DMS79 treated with DMSO at 0.1 percent for 48 hours (cell line): ENCODE data around the gene CCDC201.

Source experiments
- DNase-seq: peaks from one replicate; lab custom pipeline; 2025; lab: John Stamatoyannopoulos, UW

CCDC201 gene

DNA sequence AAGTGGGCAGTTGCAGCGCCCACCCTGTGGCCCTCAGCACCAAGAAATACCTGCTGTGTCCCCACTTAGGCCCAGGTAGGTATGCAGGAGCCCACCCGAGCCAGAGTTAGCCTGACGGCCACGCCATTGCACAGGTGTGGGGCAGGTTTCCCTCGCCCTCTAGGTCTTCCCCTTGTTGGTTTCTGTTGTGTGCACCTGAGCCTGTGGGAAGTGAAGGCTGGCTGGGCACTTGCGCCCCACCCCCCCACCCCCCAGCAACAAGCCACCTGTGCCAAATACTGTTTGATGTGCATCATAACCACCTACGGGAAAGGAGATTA lies at the start of gene CCDC201:
TSS of gene CCDC201 (minus strand) at position 48 of the 320 bp plus-strand sequence. CDS start 75 bp downstream, outside the sequence.
- DNase-seq = no peak

DNA sequence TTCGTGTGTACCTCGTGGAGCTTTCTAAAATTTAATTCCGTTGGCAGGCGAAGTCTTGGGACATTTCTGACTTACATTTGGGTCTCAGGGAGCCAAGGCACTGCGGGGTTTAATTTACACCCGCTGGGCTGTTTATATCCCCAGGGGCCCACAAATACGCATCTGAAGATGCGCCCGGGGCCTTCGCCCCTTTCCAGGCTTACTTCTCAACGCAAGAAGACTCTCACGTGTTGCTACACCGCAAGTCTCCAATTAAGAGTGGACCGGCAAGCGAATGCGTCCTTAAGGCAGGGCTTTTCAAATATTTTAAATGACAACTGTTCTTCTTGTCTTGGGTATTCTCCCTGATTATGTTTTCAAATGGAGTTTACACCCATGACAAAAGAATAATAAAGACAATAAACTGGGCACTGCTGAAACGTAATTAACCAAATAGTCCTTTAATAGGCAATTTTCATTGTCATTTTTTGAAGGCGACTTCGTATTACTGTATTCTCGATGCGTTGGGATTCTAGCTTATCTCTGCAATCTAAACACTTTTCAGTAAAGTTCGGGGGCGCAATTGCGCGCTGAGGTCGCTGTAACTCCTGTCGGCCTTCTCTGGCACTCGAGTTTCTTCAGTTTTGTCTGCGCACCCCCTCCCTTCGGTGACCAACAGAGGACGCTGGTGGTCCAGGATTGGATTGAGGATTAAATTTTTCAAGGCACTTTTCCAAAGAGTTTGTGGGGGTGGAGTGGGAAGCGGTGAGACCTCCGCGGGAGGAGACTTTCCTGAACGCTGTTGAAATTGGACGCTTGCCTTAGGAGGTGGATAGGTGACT lies 49.0 kb upstream of the CCDC201 start:
- DNase-seq = no peak

DNA sequence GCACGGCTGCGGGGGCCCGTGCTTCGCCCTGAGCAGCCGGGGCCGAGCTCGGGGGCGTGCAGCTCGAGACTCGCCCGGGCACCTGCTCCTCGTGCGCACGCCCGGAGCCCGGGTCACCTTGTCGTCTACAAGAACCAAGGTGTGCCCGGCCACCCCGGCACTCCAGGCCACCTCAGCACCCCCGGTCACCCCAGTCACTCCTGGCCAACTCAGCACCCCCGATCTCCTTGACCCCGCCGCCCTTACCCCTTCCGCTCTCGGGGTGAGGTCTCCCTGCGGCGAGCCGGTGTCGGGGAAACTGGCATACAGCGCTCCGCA lies 48.5 kb upstream of the CCDC201 start:
- peak; percentile 9 for DNase-seq

DNA sequence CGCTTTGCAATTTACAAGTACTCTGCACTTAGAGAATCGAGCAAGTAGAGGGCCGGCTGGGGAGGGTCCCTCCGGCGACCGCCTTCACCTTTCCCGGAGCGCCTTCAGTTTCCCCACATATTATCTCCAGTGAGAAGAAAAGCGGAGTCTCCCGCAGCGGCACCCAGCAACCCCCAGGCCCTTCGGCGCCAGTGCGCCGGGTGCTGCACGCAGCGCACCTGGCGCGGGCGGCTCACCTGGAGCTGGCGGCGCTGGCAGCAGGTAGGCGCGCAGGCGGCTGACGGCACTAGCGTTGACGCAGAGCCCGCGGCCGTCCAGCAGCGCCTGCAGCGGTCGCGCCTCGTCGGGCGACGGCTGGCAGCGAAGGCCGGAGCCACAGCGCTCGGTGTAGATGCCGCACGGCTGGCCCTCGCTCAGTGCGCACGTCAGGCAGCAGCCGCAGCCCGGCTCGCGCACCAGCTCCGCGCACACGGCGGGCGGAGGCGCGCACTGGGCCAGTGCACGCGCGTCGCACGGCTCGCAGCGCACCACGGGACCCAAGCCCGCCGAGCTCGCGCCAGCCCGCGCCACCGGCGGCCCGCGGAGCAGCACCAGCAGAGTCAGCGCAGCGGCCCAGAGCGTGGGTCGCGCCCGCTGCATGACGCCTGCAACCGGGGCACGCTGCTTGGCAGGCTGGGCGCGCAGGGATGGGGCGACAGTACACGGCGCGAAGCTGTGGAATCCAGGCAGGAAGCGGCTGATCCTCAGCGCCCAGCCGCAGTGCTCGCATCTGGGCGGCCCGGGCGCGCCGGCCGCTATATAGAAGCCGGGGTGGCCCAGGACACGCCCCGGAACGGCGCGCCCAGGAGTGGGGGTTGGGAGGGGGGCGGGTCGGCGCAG lies 47.9 kb upstream of the CCDC201 start, which contains the start of gene IGFBP3:
TSS of gene IGFBP3 (minus strand) at position 771 of the 879 bp plus-strand sequence. CDS start at position 639, 132 bp downstream.
- peak; percentile 42 for DNase-seq

- DNase-seq = no peak
These were observed 47.1 kb upstream of the CCDC201 start for GRCh38 chr7:45919993-45920459.

DNA sequence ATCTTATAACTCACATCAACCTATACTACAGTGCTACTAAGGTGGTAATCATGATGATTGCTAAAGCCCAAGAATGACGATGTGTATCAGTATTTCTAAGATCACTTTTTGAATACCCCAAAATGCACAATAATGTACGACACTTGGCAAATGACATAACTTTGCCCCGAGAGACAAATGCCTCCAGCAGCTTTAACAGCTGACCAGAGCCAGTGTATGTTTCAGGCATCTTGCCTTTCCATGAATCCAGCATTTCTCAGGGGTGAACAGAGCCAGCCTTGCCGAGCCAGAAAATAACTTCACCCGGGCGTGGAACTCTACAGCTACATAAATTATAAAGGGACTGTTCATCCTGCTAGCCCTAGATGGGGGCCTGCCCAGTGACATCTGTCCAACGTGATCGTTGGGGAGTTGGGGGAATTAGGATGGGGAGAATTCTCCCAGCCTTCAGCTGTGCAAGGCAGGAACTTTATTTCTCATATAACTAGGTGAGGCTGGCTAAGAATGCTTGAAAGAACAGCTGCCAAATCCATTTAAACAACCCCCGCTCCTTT lies 46.4 kb upstream of the CCDC201 start:
- DNase-seq = no peak

DNA sequence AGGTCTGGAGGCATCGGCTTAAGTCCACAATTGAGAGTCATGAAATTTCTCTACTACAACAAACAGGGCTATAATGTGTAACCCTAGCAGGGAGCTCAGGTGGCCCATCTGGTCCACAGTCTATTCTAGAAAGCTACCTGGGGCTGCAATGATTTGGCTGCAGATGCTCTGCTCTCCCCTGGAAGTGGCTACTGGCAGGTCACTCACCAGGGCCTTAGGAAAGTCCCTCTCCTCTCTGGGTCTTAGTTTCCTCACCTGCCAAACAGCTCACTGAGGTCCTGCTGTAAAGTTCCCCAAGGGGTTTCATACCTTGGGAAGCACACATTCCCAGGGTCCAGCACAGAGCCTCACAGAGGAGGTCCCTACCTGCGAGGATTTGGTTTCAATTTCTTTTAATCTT lies 45.7 kb upstream of the CCDC201 start:
- no peak for DNase-seq

DNA sequence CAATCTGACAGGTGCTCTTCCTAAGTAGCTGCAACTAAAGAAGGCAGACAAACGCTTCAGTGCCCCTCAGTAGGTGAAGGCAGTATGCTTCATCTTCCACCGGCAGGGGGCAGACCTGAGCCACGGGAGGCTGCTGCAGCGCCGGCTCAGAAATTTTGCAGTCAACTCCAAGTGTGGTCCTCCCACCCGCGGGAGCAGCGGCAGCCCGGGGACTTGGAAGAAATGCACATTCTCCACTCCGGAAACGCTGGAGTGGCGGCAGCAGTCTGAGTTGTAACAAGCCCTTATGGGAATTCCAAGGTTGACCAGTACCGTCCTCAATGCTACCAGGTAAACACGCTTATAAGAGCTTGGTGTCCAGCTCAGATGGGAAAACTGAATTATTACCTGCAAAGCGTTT lies 44.8 kb upstream of the CCDC201 start:
- DNase-seq = peak; percentile 54

DNA sequence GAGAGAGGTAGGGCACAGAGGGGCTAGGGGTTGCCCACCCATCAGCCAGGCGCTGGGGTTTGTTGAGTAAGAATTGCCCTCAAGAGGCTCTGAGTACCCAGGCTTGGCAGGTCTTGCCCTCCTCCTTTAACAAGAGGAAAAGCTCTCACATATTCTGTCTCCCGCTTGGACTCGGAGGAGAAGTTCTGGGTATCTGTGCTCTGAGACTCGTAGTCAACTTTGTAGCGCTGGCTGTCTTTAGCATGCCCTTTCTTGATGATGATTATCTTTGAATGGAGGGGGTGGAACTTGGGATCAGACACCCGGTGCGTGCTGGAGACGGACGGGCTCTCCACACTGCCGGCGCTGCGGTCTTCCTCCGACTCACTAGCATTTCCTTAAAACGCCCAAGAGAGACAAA lies 44.2 kb upstream of the CCDC201 start:
- DNase-seq = no peak

GRCh38 chr7:45915606-45916005 lies 42.7 kb upstream of the CCDC201 start:
- no peak for DNase-seq

- DNase-seq = no peak
These were observed 42.0 kb upstream of the CCDC201 start for GRCh38 chr7:45914911-45915310.

DNA sequence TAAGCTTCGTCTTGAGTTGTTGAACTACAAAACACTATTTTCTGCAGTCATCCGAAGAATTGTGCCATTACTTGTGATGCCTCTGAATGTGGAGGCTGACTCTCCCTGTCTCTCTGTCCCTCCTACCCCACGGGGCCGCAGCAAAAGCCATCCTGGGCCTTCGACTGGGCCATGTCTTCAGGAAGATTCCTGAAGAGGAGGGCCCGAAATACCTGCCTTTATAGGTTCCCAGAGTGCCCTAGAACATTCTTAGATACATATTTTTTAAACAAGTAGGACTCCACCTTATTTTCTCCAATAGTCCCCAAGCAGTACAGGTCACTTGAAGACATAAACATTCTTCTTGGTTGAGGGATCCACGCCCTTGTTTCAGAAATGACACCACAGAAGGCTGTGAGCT lies 40.1 kb upstream of the CCDC201 start:
- DNase-seq = no peak

- no peak for DNase-seq
These were observed 38.4 kb upstream of the CCDC201 start for GRCh38 chr7:45911311-45911710.

DNA sequence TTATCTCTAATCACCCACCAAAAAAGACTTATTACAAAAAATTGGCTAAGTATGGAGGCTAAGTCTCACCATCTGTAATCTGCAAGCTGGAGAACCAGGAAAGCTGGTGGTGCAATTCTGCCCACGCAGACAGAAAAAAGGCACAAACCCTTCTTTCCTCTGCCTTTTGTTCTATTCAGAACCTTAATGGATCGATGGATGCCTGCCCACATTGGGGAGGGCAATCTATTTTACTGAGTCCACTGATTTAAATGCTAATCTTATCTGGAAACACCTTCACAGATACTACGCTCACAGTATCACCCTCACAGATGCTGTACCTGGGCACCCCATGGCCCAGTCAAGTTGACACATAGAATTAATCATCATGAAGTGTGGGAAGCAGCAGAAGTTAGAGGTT lies 38.0 kb upstream of the CCDC201 start:
- no peak for DNase-seq

DNA sequence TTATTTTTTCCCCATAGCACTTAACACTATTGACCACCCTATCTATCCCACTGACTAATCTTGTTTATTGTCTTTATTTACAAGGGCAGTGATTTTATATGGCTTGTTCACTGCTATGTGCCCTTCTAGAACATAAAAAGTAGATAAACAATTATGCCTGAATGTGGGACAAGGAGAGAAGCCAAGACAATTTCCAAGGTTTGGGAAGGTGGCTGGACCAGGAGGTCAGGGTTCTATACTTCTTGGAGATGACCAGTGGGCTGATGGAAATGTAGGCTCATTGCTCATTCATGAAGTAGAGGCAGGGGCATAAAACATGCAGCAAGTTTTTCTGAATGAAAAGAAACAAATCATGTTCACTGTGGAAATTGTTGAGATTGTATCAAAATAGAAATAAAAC lies 36.7 kb upstream of the CCDC201 start:
- DNase-seq = no peak

DNA sequence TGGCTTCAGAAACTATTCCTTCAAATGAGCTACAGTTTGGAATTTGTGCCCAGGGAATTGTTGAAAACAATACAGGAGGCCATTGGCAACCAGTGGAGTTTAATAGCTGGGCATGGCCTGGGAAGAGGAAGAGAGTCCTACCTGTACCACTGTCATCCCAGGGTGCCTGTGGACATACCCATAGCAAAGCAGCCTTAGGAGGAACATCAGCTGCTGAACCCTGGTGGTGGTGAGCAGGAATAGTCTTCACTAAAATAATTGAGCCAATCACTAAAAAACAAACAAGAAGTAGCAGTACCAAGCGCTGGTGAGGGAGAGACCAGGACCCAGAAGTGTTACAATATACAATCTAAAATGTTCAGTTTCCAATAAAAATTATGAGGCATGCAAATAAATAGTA lies 29.9 kb upstream of the CCDC201 start:
- DNase-seq = no peak

DNA sequence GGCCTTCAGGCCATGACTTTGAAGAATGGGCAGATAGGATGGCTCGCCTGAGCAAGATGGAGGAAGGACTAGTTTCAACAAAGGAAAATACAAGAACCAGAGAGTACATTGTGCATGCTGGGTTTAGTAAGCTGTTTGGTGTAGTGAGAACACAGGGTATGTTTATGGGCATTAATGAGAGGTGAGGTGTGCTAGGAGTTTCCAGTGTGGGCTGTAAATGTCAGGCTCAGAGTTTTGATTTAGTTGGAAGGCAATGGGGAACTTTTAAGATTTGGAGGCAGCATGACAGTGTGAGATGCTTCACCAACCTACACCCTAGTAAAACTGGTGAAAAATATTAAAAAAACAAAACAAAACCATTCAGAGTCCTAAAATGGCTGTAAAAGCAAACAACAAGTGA lies 28.7 kb upstream of the CCDC201 start:
- no peak for DNase-seq

DNA sequence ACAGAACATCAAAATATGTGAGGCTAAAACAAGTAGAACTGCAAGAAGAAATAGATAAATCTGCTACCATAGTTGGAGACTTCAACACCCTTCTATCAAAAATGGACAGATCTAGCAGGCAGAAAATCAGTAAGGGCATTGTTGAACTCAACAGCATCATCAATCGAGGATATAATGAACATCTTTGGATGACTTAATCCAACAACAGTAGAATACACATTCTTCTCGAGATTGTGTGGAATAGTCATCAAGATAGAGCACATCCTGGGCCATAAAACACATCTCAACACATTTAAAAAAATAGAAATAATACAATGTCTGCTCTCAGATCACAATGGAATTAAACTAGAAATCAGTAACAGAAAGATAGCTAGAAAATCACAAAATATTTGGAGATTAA lies 25.3 kb upstream of the CCDC201 start:
- no peak for DNase-seq

GRCh38 chr7:45897042-45897690 lies 24.3 kb upstream of the CCDC201 start:
- no peak for DNase-seq

DNA sequence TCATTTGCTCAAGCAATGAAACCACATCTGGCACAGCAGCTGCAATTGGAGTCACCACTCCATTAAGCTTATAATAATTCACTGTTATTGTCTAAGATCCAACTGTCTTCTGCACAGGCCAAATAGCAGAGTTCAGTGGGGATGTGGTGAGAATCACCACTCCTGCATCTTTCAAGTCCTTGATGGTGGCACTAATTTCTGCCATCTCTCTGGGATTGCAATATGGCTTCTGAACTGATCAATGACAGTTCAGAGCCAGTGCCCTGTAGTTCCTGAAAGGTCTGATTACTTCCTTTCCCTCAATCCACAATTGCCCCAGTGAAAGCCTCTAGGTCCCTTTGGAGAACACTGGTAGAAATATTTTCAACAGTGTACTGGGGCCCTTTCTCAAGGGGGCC lies 21.8 kb upstream of the CCDC201 start:
- no peak for DNase-seq

DNA sequence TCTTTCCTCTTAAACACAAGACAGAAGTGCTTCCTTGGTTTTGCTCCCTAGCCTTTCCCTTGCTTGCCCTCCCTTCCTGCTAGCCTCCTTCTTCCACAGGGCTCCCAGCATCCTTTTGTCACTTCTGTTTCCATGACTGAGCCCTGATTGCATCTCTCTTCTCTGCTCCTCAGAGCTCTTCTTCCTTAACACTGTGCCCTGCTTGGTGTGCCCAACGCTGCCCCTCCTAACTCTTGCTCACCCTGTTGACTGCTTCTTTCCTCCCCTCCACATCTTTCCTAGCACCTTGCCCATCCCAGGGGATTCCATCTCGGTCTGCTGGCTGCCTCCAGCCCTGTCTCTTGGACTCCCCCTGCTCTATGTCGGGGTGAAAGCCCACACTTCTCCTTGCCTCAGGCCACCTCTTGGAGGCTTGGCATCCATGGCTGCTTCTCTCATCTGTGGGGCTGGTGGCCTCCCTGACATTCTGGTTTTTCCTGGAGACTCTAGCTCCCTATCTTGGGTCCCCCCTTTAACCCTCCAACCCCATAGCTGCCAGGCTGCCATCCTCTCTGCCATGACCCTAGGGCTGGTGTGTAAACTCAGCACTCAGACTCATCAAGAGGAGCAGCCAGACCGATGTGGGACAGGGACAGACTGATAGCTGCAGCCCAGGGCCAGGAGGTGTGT lies 21.2 kb upstream of the CCDC201 start:
- DNase-seq = no peak
